Lower lobe of right lung (tissue), 2 donors: ENCODE results near the gene CHCHD5. TPM values are rescaled to one million over a fixed set of nuclear protein-coding genes. Genes with fewer than 3 reads are reported as not detected.

ENCODE experiments used
- ATAC-seq, 2 donors: fragments of 200-7000 bp; cut with Tn5 transposase; one replicate each; pipeline ENCODE4 v1.9.1; 2020 to 2022; ENCODE audit warnings: mild to moderate bottlenecking in 2 of 2, moderate library complexity in 2 of 2
- DNase-seq: peaks from one replicate; pipeline ENCODE4 v3.0.0-alpha.2; 2020
- H3K27ac ChIP-seq: fragments of 200-600 bp; one replicate; pipeline ENCODE4 v1.8.0; 2022
- H3K27me3 ChIP-seq: fragments of 200-600 bp; one replicate; pipeline ENCODE4 v1.8.0; 2022; ENCODE audit warnings: low read depth
- H3K36me3 ChIP-seq: fragments of 200-600 bp; one replicate; pipeline ENCODE4 v1.8.0; 2022; ENCODE audit warnings: mild to moderate bottlenecking
- H3K4me1 ChIP-seq: fragments of 200-600 bp; one replicate; pipeline ENCODE4 v1.8.0; 2022
- H3K4me3 ChIP-seq: fragments of 200-600 bp; one replicate; pipeline ENCODE4 v1.8.0; 2022; ENCODE audit warnings: mild to moderate bottlenecking
- H3K9me3 ChIP-seq: fragments of 200-600 bp; one replicate; pipeline ENCODE4 v1.8.0; 2022
- CTCF ChIP-seq: fragments of 200-600 bp; IDR thresholded peaks from one replicate; pipeline ENCODE4 v1.8.0; 2022; ENCODE audit warnings: antibody characterized with exemption, mild to moderate bottlenecking
- intact Hi-C: fragments of 100-400 bp; cut with DNase I; formaldehyde crosslinking; loops from one replicate; pipeline ENCODE4 v1.11.0; 2022
- total RNA-seq: library from RNA; stranded (reverse); fragmentation: NEBNext Ultra II Directional; extraction: Animal tissue kit (Norgen Biotek cat#: 25700); gene quantifications from one replicate; pipeline ENCODE4 v1.2.1, GENCODE V29; 2021
- donor health status: DM: no; HTN: yes; CAD: no; lungs with severe emphysema.

Gene CHCHD5
- total RNA-seq, 1 donor from 2014 or later, result 23.0 TPM

DNA sequence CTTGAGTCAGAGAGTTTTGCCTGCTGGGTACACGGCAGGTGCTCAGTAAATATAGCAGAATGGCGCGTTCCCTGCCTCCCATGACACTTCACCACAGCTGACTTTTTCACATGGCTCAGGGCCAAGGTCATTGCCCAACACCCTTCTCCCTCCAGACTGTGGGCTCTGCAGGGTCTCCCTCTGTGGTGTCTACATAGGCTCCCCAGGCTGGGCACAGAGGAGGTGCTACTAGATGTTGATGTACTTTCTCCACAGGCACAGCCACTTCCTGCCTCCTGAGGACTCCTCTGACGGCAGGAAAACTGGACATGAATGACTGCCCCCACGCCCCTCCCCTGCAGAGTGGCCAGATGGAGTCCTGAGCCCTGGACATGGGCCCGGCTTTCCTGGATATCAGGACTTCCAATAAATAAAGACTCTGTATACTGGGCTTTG lies 4.2 kb downstream of the CHCHD5 start:
- Histone ChIP-seq H3K4me1 (peaks cover 23% of the 10 kb centered on the region), H3K4me3 (no peak overlapping the region), H3K36me3 (peaks cover 26% of the 10 kb centered on the region), H3K9me3 (no peaks in the 10 kb centered on the region), H3K27ac (no peak overlapping the region), H3K27me3 (no peaks in the 10 kb centered on the region)
- no peak for DNase-seq
- intact Hi-C loops, result no loop called here
- TF ChIP-seq CTCF, result no peak
- ATAC-seq, result no peak

GRCh38 chr2:112591413-112591812 lies 7.0 kb downstream of the CHCHD5 start:
- no peaks in the 10 kb centered on the region for H3K9me3 ChIP-seq
- H3K36me3 ChIP-seq, result peaks cover 20% of the 10 kb centered on the region
- DNase-seq (no peak), ATAC-seq (peak in 1 of 2 donors; percentile 37)
- H3K27me3 ChIP-seq, result no peaks in the 10 kb centered on the region
- H3K4me1 ChIP-seq, result peaks cover 9% of the 10 kb centered on the region
- TF ChIP-seq CTCF, result no peak
- intact Hi-C loops, result no loop called here
- no peak overlapping the region for H3K4me3 ChIP-seq
- no peak overlapping the region for H3K27ac ChIP-seq

- Histone ChIP-seq H3K4me1 (peaks cover 3% of the 10 kb centered on the region), H3K36me3 (peaks cover 4% of the 10 kb centered on the region), H3K27ac (no peak overlapping the region), H3K27me3 (no peaks in the 10 kb centered on the region), H3K4me3 (no peak overlapping the region), H3K9me3 (no peaks in the 10 kb centered on the region)
- ATAC-seq (no peak), DNase-seq (no peak)
- intact Hi-C loops, result no loop called here
- TF ChIP-seq CTCF, result no peak
Measured at GRCh38 chr2:112593736-112594135, 9.3 kb downstream of the CHCHD5 start.

GRCh38 chr2:112597537-112598322 lies 13.3 kb downstream of the CHCHD5 start:
- Histone ChIP-seq H3K27ac (no peak overlapping the region), H3K27me3 (no peaks in the 10 kb centered on the region), H3K9me3 (no peaks in the 10 kb centered on the region), H3K4me3 (no peak overlapping the region), H3K4me1 (peaks cover 13% of the 10 kb centered on the region), H3K36me3 (no peaks in the 10 kb centered on the region)
- intact Hi-C loops, result no loop called here
- no peak for TF ChIP-seq CTCF
- DNase-seq, result no peak
- ATAC-seq, result no peak

- ATAC-seq (no peak), DNase-seq (no peak)
- peaks cover 13% of the 10 kb centered on the region for H3K4me1 ChIP-seq
- no peak overlapping the region for H3K27ac ChIP-seq
- no peaks in the 10 kb centered on the region for H3K36me3 ChIP-seq
- no peak for TF ChIP-seq CTCF
- H3K4me3 ChIP-seq, result no peak overlapping the region
- intact Hi-C loops, result no loop called here
- H3K27me3 ChIP-seq, result no peaks in the 10 kb centered on the region
- no peaks in the 10 kb centered on the region for H3K9me3 ChIP-seq
Measured at GRCh38 chr2:112600634-112601033, 16.2 kb downstream of the CHCHD5 start.
